RWPE1 (cell line): Measurements from ENCODE around the gene ZNF433.
"Not testable (repeated sequence)": the region's sequence is repeated elsewhere in the genome, so short reads cannot be mapped to it uniquely, and the experiment has no call there.

ENCODE experiments used
- CTCF ChIA-PET: fragments of 350-600 bp; sonication (Branson Sonifier 250); formaldehyde crosslinking; extraction: SDS; loops from one replicate; lab custom pipeline; 2021; lab: Yijun Ruan, JAX
- POLR2A ChIA-PET: fragments of 400-600 bp; formaldehyde crosslinking; extraction: SDS; loops from one replicate; lab custom pipeline; 2020; ENCODE audit warnings: antibody characterized with exemption; ENCODE audit not compliant: low non-redundant PET; lab: Yijun Ruan, JAX
- DNase-seq: peaks from one replicate; pipeline ENCODE4 v3.0.0; 2012; ENCODE audit warnings: low spot score
- H3K27ac ChIP-seq: fragments of 450-650 bp; 2 replicates; pipeline ENCODE4 v1.5.1; 2017
- TF ChIP-seq, protein P1 (sequence below): fragments of 450-650 bp; conservative IDR thresholded peaks from 2 replicates; pipeline ENCODE4 v1.5.1; 2017; ENCODE audit warnings: low read depth, mild to moderate bottlenecking

Gene ZNF433

DNA sequence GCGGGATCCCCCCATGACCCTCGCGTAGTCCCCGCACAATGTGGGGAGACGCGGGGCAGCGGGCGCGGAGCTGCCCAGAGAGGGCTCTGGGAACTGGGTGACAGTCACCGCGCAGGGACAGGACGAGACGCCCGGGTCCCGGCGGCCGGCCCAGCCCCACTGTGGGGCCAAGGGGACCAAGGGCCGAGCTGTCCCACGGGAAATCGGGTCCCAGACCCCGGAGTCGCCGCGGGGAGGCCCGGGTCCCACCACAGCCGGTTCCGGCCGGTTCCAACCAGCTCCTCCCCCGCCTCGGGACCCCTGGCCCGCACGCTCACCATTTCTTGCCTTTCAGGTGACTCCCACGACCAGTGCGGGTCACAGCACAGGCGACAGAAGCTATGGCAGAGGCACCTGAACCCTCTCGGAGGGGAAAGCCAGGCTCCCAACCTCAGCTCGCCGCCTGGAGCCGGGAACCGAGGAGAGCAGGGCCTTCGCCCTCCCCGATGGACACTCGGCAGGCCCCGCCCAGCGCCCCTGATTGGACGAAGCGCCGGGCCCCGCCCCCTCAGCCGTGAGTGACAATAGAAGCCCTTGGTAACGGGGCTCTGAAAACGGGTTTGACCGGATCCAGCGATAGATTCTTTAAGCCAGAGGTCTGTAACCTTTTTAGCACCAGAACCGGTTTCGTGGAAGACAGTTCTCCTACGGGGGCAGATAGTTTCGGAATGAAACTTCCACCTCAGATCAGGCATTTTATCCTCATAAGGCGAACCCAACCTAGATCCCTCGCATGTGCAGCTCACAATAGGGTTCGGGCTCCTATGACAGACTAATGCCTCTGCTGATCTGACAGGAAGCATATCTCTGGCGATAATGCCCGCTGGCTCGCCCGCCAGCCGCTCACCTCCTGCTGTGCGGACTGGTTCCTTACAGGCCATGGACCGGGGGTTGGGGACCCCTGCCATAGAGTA, at the start of gene ZNF433:
TSS of gene ZNF433 (minus strand) at position 460 of the 953 bp plus-strand sequence. CDS start at position 320, 140 bp downstream.
- DNase-seq: peak; percentile 98
- POLR2A ChIA-PET: interaction anchor here (0.5 to 0.6 kb wide), 3 partner anchors 11 to 1774 kb away, joined by 3 read pairs; no protein-coding TSS in a partner anchor
- CTCF ChIA-PET: interaction anchor here (0.6 to 1.1 kb wide), 2 partner anchors 24 kb away, joined by 3 read pairs; no protein-coding TSS in a partner anchor
- peak within 1 kb of the TSS; percentile 65 for H3K27ac ChIP-seq
- TF ChIP-seq, protein P1, sequence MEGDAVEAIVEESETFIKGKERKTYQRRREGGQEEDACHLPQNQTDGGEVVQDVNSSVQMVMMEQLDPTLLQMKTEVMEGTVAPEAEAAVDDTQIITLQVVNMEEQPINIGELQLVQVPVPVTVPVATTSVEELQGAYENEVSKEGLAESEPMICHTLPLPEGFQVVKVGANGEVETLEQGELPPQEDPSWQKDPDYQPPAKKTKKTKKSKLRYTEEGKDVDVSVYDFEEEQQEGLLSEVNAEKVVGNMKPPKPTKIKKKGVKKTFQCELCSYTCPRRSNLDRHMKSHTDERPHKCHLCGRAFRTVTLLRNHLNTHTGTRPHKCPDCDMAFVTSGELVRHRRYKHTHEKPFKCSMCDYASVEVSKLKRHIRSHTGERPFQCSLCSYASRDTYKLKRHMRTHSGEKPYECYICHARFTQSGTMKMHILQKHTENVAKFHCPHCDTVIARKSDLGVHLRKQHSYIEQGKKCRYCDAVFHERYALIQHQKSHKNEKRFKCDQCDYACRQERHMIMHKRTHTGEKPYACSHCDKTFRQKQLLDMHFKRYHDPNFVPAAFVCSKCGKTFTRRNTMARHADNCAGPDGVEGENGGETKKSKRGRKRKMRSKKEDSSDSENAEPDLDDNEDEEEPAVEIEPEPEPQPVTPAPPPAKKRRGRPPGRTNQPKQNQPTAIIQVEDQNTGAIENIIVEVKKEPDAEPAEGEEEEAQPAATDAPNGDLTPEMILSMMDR: no peak

DNA sequence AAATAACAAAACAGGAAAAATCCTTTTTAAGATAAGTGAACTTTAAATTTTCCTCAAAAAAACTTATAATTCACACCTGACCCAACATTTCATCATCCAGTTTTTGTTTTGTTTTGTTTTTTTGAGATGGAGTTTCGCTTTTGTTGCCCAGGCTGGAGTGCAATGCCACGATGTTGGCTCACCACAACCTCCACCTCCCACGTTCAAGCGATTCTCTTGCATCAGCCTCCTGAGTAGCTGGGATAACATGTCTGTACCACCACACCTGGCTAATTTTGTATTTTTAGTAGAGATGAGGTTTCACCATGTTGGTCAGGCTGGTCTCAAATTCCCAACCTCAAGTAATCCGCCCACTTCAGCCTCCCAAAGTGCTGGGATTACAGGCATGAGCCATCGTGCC, 47.9 kb upstream of the ZNF433 start:
- POLR2A ChIA-PET, CTCF ChIA-PET, H3K27ac ChIP-seq, DNase-seq: not testable (repeated sequence)

GRCh38 chr19:12077375-12077774, 41.9 kb upstream of the ZNF433 start:
- ChIA-PET POLR2A (no interaction called here), CTCF (no interaction called here)
- TF ChIP-seq, protein P1: no peak
- DNase-seq: no peak
- no peak overlapping the region for H3K27ac ChIP-seq

GRCh38 chr19:12076331-12076730, 40.9 kb upstream of the ZNF433 start:
- H3K27ac ChIP-seq, POLR2A ChIA-PET, DNase-seq, CTCF ChIA-PET: not testable (repeated sequence)

DNA sequence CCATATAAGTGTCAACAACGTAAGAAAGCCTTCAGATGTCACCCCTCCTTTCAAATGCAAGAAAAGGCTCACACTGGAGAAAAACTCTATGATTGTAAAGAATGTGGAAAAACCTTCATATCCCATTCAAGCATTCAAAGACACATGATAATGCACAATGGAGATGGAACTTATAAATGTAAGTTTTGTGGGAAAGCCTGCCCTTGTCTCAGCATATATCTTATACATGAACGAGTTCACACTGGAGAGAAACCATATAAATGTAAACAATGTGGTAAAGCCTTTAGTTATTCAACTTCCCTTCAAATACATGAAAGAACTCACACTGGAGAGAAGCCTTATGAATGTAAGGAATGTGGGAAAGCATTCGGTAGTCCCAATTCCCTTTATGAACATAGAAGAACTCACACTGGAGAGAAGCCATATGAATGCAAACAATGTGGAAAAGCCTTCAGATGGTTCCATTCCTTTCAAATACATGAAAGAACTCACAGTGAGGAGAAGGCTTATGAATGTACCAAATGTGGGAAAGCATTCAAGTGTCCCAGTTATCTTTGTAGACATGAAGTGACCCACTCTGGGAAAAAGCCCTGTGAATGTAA, 40.2 kb upstream of the ZNF433 start:
- CTCF ChIA-PET: no interaction called here
- no peak overlapping the region for H3K27ac ChIP-seq
- DNase-seq: no peak
- POLR2A ChIA-PET: no interaction called here
- TF ChIP-seq, protein P1: no peak

DNA sequence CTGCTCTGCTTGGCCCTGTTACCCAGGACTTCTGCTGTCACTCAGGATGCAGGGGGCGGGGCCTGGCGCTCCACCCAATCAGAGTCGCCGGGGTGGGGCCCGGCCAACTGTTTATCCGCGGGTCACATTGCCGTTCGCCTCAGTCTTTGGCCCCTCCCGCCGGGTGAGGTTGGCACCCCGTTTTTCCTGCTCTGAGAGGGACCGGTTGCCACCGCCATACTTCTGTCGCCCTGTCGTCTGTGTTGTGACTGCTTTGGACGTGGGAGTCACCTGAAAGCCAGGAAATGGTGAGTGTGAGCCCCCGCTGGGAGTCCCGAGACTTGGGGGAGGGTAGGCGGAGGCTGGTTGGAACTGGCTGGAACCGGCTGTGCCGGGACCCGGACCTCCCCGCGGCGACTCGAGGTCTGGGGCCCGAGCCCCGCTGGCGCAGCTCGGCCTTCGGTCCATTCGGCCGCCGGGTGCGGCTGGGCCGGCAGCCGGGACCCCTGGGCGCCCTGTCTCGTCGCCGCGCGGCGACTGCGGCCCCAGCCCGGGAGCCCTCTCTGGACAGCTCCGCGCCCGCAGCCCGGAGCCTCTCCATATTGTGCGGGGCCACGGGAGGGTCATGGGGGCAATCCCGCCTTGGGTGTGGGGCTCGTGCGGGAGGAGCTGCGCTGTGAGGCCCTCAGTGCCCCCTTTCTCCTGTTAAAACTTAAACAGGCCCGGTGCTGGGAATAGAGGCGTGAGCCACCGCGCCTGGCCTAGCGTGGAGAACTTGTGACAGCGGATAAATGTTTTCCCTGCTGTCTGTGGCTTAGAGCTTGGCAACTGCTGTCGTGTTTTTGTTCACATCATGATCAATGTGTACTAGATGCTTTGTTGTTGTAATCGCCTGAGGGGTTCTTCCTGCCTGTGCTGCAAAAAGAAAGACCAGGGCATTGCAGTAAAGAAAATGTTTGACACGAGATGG, 29.4 kb upstream of the ZNF433 start, which contains the start of gene ZNF844:
TSS of gene ZNF844 (plus strand) at position 142 of the 949 bp plus-strand sequence. CDS start at position 285, 143 bp downstream.
- TF ChIP-seq, protein P1: no peak
- POLR2A ChIA-PET: no interaction called here
- CTCF ChIA-PET: interaction anchor here (0.8 to 1.2 kb wide), 2 partner anchors 184 to 267 kb away, joined by 3 to 6 read pairs; partner anchors contain the start of gene ZNF491
- peak within 1 kb of the TSS; percentile 80 for H3K27ac ChIP-seq
- peak; percentile 94 for DNase-seq
